DMS53 treated with DMSO at 0.1 percent for 48 hours (cell line): ENCODE data around the gene TFE3.

Experiments used
- DNase-seq: peaks from one replicate; lab custom pipeline; 2025; ENCODE audit not compliant: unreplicated experiment; lab: John Stamatoyannopoulos, UW

The TFE3 gene

GRCh38 chrX:49043220-49043986 lies at the start of gene TFE3:
TSS of gene TFE3 (minus strand) at chrX:49043357. CDS start at chrX:49043226, 131 bp downstream.
- peak; percentile 94 for DNase-seq

- DNase-seq: no peak
Measured at GRCh38 chrX:49089553-49089952, 46.4 kb upstream of the TFE3 start.

- no peak for DNase-seq
Measured at GRCh38 chrX:49082271-49082871, 39.2 kb upstream of the TFE3 start.

GRCh38 chrX:49079489-49080428 lies 36.6 kb upstream of the TFE3 start, which contains the start of gene WDR45:
TSS of gene WDR45 (minus strand) at chrX:49079887. CDS start at chrX:49078095, 1,792 bp downstream.
- DNase-seq: peak; percentile 47

- DNase-seq: no peak
Measured at GRCh38 chrX:49077941-49078340, 34.8 kb upstream of the TFE3 start.

- DNase-seq: no peak
Measured at GRCh38 chrX:49075347-49075746, 32.2 kb upstream of the TFE3 start.

- DNase-seq: peak; percentile 90
Measured at GRCh38 chrX:49073601-49074575, 30.7 kb upstream of the TFE3 start, which contains the start of gene PRAF2. TSS of gene PRAF2 (minus strand) at chrX:49074002. CDS start at chrX:49073987, 15 bp downstream.

GRCh38 chrX:49072712-49073095 lies 29.5 kb upstream of the TFE3 start:
- no peak for DNase-seq

GRCh38 chrX:49071877-49072711 lies 28.9 kb upstream of the TFE3 start:
- no peak for DNase-seq

GRCh38 chrX:49070988-49071387 lies 27.8 kb upstream of the TFE3 start:
- DNase-seq: no peak

GRCh38 chrX:49069038-49069437 lies 25.9 kb upstream of the TFE3 start:
- DNase-seq: no peak

- DNase-seq: no peak
Measured at GRCh38 chrX:49067285-49068120, 24.3 kb upstream of the TFE3 start.

GRCh38 chrX:49066690-49067089 lies 23.5 kb upstream of the TFE3 start:
- DNase-seq: no peak

GRCh38 chrX:49066278-49066677 lies 23.1 kb upstream of the TFE3 start:
- no peak for DNase-seq

GRCh38 chrX:49064735-49065134 lies 21.6 kb upstream of the TFE3 start:
- DNase-seq: no peak

- no peak for DNase-seq
Measured at GRCh38 chrX:49064303-49064702, 21.1 kb upstream of the TFE3 start.

GRCh38 chrX:49063715-49064114 lies 20.6 kb upstream of the TFE3 start:
- DNase-seq: no peak

GRCh38 chrX:49061916-49062315 lies 18.8 kb upstream of the TFE3 start:
- no peak for DNase-seq
